ENCODE data around the gene WFIKKN1.

WFIKKN1 gene

GRCh38 chr16:662095-662494 lies 31.3 kb downstream of the WFIKKN1 start:
- Histone ChIP-seq H3K4me3 (ENCODE audit: low read length) (no peak overlapping the region), H3K9me2 (replicated peaks; ENCODE audit: control insufficient read depth, low read length) (no peaks in the 10 kb centered on the region), H3K36me3 (ENCODE audit: control insufficient read depth, low read length) (peaks cover 63% of the 10 kb centered on the region), H3K4me1 (ENCODE audit: control insufficient read depth, low read length) (peaks cover 12% of the 10 kb centered on the region), H3K27me3 (ENCODE audit: control insufficient read depth, low read length) (no peaks in the 10 kb centered on the region), H3K27ac (ENCODE audit: low read depth, low read length) (no peak overlapping the region), H3F3A (ENCODE audit: control insufficient read depth, insufficient read depth) (no peaks in the 10 kb centered on the region), H3K79me2 (ENCODE audit: control insufficient read depth, low read length) (no peaks in the 10 kb centered on the region), H4K20me1 (ENCODE audit: control insufficient read depth, insufficient read depth, low read depth, low read length) (no peaks in the 10 kb centered on the region), H3K4me2 (ENCODE audit: low read length) (no peak overlapping the region), H3K9me3 (ENCODE audit: control insufficient read depth, insufficient read depth, low read length) (no peaks in the 10 kb centered on the region)
- TF ChIP-seq, protein P1, sequence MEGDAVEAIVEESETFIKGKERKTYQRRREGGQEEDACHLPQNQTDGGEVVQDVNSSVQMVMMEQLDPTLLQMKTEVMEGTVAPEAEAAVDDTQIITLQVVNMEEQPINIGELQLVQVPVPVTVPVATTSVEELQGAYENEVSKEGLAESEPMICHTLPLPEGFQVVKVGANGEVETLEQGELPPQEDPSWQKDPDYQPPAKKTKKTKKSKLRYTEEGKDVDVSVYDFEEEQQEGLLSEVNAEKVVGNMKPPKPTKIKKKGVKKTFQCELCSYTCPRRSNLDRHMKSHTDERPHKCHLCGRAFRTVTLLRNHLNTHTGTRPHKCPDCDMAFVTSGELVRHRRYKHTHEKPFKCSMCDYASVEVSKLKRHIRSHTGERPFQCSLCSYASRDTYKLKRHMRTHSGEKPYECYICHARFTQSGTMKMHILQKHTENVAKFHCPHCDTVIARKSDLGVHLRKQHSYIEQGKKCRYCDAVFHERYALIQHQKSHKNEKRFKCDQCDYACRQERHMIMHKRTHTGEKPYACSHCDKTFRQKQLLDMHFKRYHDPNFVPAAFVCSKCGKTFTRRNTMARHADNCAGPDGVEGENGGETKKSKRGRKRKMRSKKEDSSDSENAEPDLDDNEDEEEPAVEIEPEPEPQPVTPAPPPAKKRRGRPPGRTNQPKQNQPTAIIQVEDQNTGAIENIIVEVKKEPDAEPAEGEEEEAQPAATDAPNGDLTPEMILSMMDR (IDR thresholded peaks at IDR 0.05; ENCODE audit: low read depth, low read length, poor library complexity, severe bottlenecking) = no peak
- no peak for TF ChIP-seq EZH2phosphoT487 (IDR thresholded peaks at IDR 0.05; ENCODE audit: borderline replicate concordance, low read length)

GRCh38 chr16:662597-662996 lies 31.8 kb downstream of the WFIKKN1 start:
- peaks cover 15% of the 10 kb centered on the region for H3K4me1 ChIP-seq (ENCODE audit: control insufficient read depth, low read length)
- peaks cover 65% of the 10 kb centered on the region for H3K36me3 ChIP-seq (ENCODE audit: control insufficient read depth, low read length)
- no peaks in the 10 kb centered on the region for H3K27me3 ChIP-seq (ENCODE audit: control insufficient read depth, low read length)
- no peak overlapping the region for H3K4me2 ChIP-seq (ENCODE audit: low read length)
- 0 out of 2 replicates have a peak, but pooled peaks cover 2% of the 10 kb centered on the region for H3F3A ChIP-seq (ENCODE audit: control insufficient read depth, insufficient read depth)
- H3K9me2 ChIP-seq (replicated peaks; ENCODE audit: control insufficient read depth, low read length) = no peaks in the 10 kb centered on the region
- no peak overlapping the region for H3K27ac ChIP-seq (ENCODE audit: low read depth, low read length)
- TF ChIP-seq EZH2phosphoT487 (IDR thresholded peaks at IDR 0.05; ENCODE audit: borderline replicate concordance, low read length) = no peak
- TF ChIP-seq, protein P1 (IDR thresholded peaks at IDR 0.05; ENCODE audit: low read depth, low read length, poor library complexity, severe bottlenecking) = no peak
- no peaks in the 10 kb centered on the region for H3K9me3 ChIP-seq (ENCODE audit: control insufficient read depth, insufficient read depth, low read length)
- H3K79me2 ChIP-seq (ENCODE audit: control insufficient read depth, low read length) = 0 out of 2 replicates have a peak, but pooled peaks cover 3% of the 10 kb centered on the region
- no peaks in the 10 kb centered on the region for H4K20me1 ChIP-seq (ENCODE audit: control insufficient read depth, insufficient read depth, low read depth, low read length)
- H3K4me3 ChIP-seq (ENCODE audit: low read length) = no peak overlapping the region

DNA sequence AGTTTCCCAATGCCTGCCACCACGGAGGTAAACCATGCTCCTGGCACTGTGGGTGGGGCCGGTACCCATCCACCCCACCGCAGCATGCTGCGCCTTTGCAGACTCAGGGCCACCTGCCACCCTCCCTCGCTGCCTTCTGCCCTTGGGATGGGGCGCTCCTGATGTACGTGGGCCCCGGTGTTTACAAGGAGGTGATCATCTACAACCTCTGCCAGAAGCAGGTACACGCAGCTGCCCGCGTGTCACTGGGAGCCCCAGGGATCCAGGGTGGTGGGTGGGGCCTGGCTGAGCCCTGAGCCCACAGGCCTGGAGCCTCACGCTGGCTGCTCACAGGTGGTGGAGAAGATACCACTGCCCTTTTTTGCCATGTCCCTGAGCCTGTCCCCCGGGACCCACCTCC lies 35.8 kb downstream of the WFIKKN1 start:
- Histone ChIP-seq H3K4me3 (ENCODE audit: low read length) (no peak overlapping the region), H3K4me2 (ENCODE audit: low read length) (no peak overlapping the region), H3K4me1 (ENCODE audit: control insufficient read depth, low read length) (peaks cover 13% of the 10 kb centered on the region), H3K9me3 (ENCODE audit: control insufficient read depth, insufficient read depth, low read length) (no peaks in the 10 kb centered on the region), H3K9me2 (replicated peaks; ENCODE audit: control insufficient read depth, low read length) (no peaks in the 10 kb centered on the region), H4K20me1 (ENCODE audit: control insufficient read depth, insufficient read depth, low read depth, low read length) (no peaks in the 10 kb centered on the region), H3K36me3 (ENCODE audit: control insufficient read depth, low read length) (peaks cover 72% of the 10 kb centered on the region), H3F3A (ENCODE audit: control insufficient read depth, insufficient read depth) (0 out of 2 replicates have a peak, but pooled peaks cover 2% of the 10 kb centered on the region), H3K79me2 (ENCODE audit: control insufficient read depth, low read length) (peaks cover 25% of the 10 kb centered on the region), H3K27ac (ENCODE audit: low read depth, low read length) (no peak overlapping the region), H3K27me3 (ENCODE audit: control insufficient read depth, low read length) (no peaks in the 10 kb centered on the region)
- TF ChIP-seq EZH2phosphoT487 (IDR thresholded peaks at IDR 0.05; ENCODE audit: borderline replicate concordance, low read length) = no peak
- TF ChIP-seq, protein P1 (IDR thresholded peaks at IDR 0.05; ENCODE audit: low read depth, low read length, poor library complexity, severe bottlenecking) = no peak
